ENCODE measurements around the gene ZNF518B. TPM values are rescaled to one million over a fixed set of nuclear protein-coding genes. Genes with fewer than 3 reads are reported as not detected.

The ZNF518B gene
- total RNA-seq, 2 experiments from 2014 or later, result 13.5 to 13.8 TPM

DNA sequence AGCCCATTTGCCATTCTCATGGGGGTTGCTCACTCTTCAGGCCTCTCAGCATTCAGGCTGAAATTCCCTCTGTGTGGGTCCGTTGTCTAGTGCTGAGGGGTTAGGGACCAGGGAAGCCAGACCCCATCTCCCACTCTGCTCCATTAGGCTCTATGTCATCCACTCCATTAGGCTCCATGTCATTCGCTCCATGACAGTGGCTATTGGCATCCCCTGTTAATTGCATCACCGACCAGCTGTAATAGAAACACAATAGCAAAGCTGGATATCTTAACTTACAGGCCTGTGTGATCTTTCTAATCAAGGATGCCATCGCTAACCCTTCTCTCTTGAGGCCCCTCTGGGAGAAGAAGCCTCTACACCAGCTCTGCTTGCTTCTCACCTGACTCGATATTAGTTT lies 25.7 kb upstream of the ZNF518B start:
- POLR2A ChIA-PET, result no interaction called here

GRCh38 chr4:10480616-10481015 lies 23.4 kb upstream of the ZNF518B start:
- H3K27ac Mint-ChIP-seq, result no peak overlapping the region
- intact Hi-C loops (cut with micrococcal nuclease), result no loop called here
- no peak overlapping the region for H3K4me3 Mint-ChIP-seq
- no peaks in the 10 kb centered on the region for H3K9me3 Mint-ChIP-seq
- peaks cover 5% of the 10 kb centered on the region for H3K27me3 Mint-ChIP-seq
- no peak for ATAC-seq
- no peaks in the 10 kb centered on the region for H3K36me3 Mint-ChIP-seq (ENCODE audit: low read depth)
- POLR2A ChIA-PET, result no interaction called here
- TF ChIP-seq, protein P1, sequence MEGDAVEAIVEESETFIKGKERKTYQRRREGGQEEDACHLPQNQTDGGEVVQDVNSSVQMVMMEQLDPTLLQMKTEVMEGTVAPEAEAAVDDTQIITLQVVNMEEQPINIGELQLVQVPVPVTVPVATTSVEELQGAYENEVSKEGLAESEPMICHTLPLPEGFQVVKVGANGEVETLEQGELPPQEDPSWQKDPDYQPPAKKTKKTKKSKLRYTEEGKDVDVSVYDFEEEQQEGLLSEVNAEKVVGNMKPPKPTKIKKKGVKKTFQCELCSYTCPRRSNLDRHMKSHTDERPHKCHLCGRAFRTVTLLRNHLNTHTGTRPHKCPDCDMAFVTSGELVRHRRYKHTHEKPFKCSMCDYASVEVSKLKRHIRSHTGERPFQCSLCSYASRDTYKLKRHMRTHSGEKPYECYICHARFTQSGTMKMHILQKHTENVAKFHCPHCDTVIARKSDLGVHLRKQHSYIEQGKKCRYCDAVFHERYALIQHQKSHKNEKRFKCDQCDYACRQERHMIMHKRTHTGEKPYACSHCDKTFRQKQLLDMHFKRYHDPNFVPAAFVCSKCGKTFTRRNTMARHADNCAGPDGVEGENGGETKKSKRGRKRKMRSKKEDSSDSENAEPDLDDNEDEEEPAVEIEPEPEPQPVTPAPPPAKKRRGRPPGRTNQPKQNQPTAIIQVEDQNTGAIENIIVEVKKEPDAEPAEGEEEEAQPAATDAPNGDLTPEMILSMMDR (IDR thresholded peaks at IDR 0.05), result no peak
- CTCF ChIA-PET, result interaction anchor here (1.8 kb wide), 1 partner anchor 19 kb away, joined by 7 read pairs; no protein-coding TSS in a partner anchor
- no peaks in the 10 kb centered on the region for H3K4me1 Mint-ChIP-seq (ENCODE audit: low read depth)
- no peak for DNase-seq

More for the DNA sequence above, 25.7 kb upstream of the ZNF518B start:
- Mint-ChIP-seq H3K9me3 (no peaks in the 10 kb centered on the region), H3K36me3 (ENCODE audit: low read depth) (no peaks in the 10 kb centered on the region), H3K27me3 (peaks cover 4% of the 10 kb centered on the region), H3K4me3 (no peak overlapping the region), H3K4me1 (ENCODE audit: low read depth) (no peaks in the 10 kb centered on the region), H3K27ac (no peak overlapping the region)
- TF ChIP-seq, protein P1 (IDR thresholded peaks at IDR 0.05), result no peak
- intact Hi-C loops (cut with micrococcal nuclease), result no loop called here
- no peak for ATAC-seq
- DNase-seq, result no peak
- CTCF ChIA-PET, result no interaction called here

- Mint-ChIP-seq H3K9me3 (no peaks in the 10 kb centered on the region), H3K4me1 (ENCODE audit: low read depth) (no peaks in the 10 kb centered on the region), H3K36me3 (ENCODE audit: low read depth) (no peaks in the 10 kb centered on the region), H3K27me3 (peaks cover 3% of the 10 kb centered on the region), H3K4me3 (no peak overlapping the region), H3K27ac (no peak overlapping the region)
- ChIA-PET CTCF (interaction anchor here (0.9 to 1.4 kb wide), 4 partner anchors 18 to 320 kb away, joined by 3 to 5 read pairs (median 4); no protein-coding TSS in a partner anchor), POLR2A (interaction anchor here (0.6 to 1.0 kb wide), 3 partner anchors 81 to 394 kb away, joined by 3 read pairs; no protein-coding TSS in a partner anchor)
- ATAC-seq (no peak), DNase-seq (no peak)
- TF ChIP-seq, protein P1 (IDR thresholded peaks at IDR 0.05), result no peak
- intact Hi-C loops (cut with micrococcal nuclease), result no loop called here
These were observed 21.4 kb upstream of the ZNF518B start for GRCh38 chr4:10478621-10479020.

- no peaks in the 10 kb centered on the region for H3K9me3 Mint-ChIP-seq
- intact Hi-C loops (cut with micrococcal nuclease), result no loop called here
- no peaks in the 10 kb centered on the region for H3K36me3 Mint-ChIP-seq (ENCODE audit: low read depth)
- H3K4me3 Mint-ChIP-seq, result no peak overlapping the region
- H3K27me3 Mint-ChIP-seq, result peaks cover 4% of the 10 kb centered on the region
- ChIA-PET POLR2A (no interaction called here), CTCF (no interaction called here)
- DNase-seq (no peak), ATAC-seq (no peak)
- H3K4me1 Mint-ChIP-seq (ENCODE audit: low read depth), result no peaks in the 10 kb centered on the region
- TF ChIP-seq, protein P1 (IDR thresholded peaks at IDR 0.05), result no peak
- H3K27ac Mint-ChIP-seq, result no peak overlapping the region
These were observed 13.3 kb upstream of the ZNF518B start for GRCh38 chr4:10470505-10470904.

GRCh38 chr4:10466161-10466560 lies 8.9 kb upstream of the ZNF518B start:
- Mint-ChIP-seq H3K4me1 (ENCODE audit: low read depth) (peaks cover 4% of the 10 kb centered on the region), H3K9me3 (peaks cover 2% of the 10 kb centered on the region), H3K36me3 (ENCODE audit: low read depth) (no peaks in the 10 kb centered on the region), H3K27ac (no peak overlapping the region), H3K4me3 (no peak overlapping the region), H3K27me3 (peaks cover 27% of the 10 kb centered on the region)
- TF ChIP-seq, protein P1 (IDR thresholded peaks at IDR 0.05), result no peak
- ChIA-PET POLR2A (no interaction called here), CTCF (interaction anchor here (1.3 kb wide), 1 partner anchor 72 kb away, joined by 3 read pairs; no protein-coding TSS in a partner anchor)
- DNase-seq, result no peak
- intact Hi-C loops (cut with micrococcal nuclease), result no loop called here
- no peak for ATAC-seq

All from activated CD8-positive, alpha-beta T cell treated with anti-CD3 and anti-CD28 coated beads for 36 hours (primary cell).